Effector memory CD8-positive, alpha-beta T cell (primary cell): ENCODE data around the gene SYDE1.
"Not testable (repeated sequence)": the region's sequence is repeated elsewhere in the genome, so short reads cannot be mapped to it uniquely, and the experiment has no call there.

Source experiments
- ATAC-seq: fragments of 150-1000 bp; cut with Tn5 transposase; replicated peaks from 2 replicates; pipeline ENCODE4 v1.10.0; 2021; ENCODE audit warnings: mild to moderate bottlenecking, moderate library complexity
- DNase-seq, 3 experiments: peaks; one replicate each; pipeline ENCODE4 v3.0.0; 2021
- H3K27ac Mint-ChIP-seq, 2 donors: one replicate each; pipeline ENCODE4 v1.8.0; 2022; ENCODE audit warnings: mild to moderate bottlenecking in 2 of 2, mixed read lengths in 2 of 2, moderate library complexity in 2 of 2
- H3K27me3 Mint-ChIP-seq, 2 donors: one replicate each; pipeline ENCODE4 v1.8.0; 2022; ENCODE audit warnings: mixed read lengths in 2 of 2
- H3K36me3 Mint-ChIP-seq: one replicate; pipeline ENCODE4 v1.8.0; 2022; ENCODE audit warnings: mild to moderate bottlenecking, moderate library complexity, mixed read lengths; ENCODE audit not compliant: insufficient read depth
- H3K4me1 Mint-ChIP-seq, 2 donors: one replicate each; pipeline ENCODE4 v1.8.0; 2022; ENCODE audit warnings: low read depth in 2 of 2, mixed read lengths in 2 of 2
- H3K4me3 Mint-ChIP-seq, 2 donors: one replicate each; pipeline ENCODE4 v1.8.0; 2022; ENCODE audit warnings: mild to moderate bottlenecking in 2 of 2, mixed read lengths in 2 of 2, moderate library complexity in 2 of 2
- H3K9me3 Mint-ChIP-seq, 2 donors: one replicate each; pipeline ENCODE4 v1.8.0; 2022; ENCODE audit warnings: mixed read lengths in 2 of 2

The SYDE1 gene

DNA sequence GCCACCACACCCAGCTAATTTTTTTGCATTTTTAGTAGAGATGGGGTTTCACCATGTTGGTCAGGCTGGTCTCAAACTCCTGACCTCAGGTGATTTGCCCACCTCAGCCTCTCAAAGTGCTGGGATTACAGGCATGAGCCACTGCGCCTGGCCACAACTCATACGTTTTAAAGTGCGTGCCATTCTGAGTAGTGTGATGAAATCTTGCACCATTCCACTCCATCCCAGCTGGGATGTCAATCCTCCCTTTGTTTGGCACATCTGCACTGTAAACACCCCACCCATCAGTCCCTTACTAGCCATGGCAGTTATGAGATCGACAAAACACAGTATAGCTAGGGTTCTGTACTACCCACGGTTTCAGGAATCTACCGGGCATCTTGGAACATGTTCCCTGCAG lies 9.2 kb upstream of the SYDE1 start:
- not testable (repeated sequence) for H3K36me3 Mint-ChIP-seq, DNase-seq, H3K27ac Mint-ChIP-seq, ATAC-seq, H3K4me1 Mint-ChIP-seq, H3K4me3 Mint-ChIP-seq, H3K9me3 Mint-ChIP-seq
- H3K27me3 Mint-ChIP-seq = peaks cover 17 to 25% of the 10 kb centered on the region in 2 donors

DNA sequence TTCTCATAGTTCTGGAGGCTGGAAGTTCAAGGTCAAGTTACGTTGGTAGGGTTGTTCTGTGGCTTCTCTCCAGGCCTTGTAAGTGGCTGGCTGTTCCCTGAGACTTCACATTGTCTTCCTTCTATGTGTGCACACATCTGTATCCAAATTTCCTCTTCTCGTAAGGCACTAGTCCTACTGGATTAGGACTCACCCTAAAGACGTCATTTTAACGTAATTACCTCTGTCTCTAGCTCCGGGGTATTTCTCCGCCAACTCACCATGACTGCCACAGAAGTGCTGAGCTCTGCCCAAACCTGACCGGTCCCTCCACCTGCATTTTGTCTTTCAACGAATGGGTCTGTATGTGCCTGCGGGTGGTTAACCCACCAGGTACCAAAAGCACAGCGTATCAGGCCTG lies 8.7 kb upstream of the SYDE1 start:
- Mint-ChIP-seq H3K27ac (no peak overlapping the region), H3K4me3 (no peak overlapping the region), H3K4me1 (no peaks in the 10 kb centered on the region), H3K36me3 (no peaks in the 10 kb centered on the region), H3K27me3 (peaks cover 17 to 27% of the 10 kb centered on the region in 2 donors), H3K9me3 (peaks cover 2 to 4% of the 10 kb centered on the region in 2 donors)
- DNase-seq (no peak), ATAC-seq (no peak)

DNA sequence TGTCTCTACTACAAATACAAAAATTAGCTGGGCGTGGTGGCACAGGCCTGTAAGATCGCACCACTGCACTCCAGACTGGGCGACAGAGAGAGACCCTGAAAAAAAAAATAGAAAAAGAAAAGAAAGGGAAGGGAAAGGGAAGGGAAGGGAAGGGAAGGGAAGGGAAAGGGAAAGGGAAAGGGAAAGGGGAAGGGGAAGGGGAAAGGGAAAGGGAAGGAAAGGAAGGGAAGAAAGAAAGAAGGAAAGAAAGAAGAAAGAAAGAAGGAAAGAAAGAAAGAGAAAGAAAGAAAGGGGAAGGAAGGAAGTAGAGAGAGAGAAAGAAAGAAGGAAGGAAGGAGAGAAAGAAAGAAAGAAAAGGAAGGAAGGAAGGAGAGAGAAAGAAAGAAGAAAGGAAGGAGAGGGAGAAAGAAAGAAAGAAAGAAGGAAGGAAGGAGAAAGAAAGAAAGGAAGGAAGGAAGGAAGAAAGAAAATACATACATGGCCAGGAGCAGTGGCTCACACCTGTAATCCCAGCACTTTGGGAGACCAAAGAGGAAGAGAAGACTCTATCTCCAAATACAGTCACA lies 8.1 kb upstream of the SYDE1 start:
- peaks cover 5 to 10% of the 10 kb centered on the region in 2 donors for H3K9me3 Mint-ChIP-seq
- H3K27me3 Mint-ChIP-seq = peaks cover 17 to 33% of the 10 kb centered on the region in 2 donors
- no peak for ATAC-seq

DNA sequence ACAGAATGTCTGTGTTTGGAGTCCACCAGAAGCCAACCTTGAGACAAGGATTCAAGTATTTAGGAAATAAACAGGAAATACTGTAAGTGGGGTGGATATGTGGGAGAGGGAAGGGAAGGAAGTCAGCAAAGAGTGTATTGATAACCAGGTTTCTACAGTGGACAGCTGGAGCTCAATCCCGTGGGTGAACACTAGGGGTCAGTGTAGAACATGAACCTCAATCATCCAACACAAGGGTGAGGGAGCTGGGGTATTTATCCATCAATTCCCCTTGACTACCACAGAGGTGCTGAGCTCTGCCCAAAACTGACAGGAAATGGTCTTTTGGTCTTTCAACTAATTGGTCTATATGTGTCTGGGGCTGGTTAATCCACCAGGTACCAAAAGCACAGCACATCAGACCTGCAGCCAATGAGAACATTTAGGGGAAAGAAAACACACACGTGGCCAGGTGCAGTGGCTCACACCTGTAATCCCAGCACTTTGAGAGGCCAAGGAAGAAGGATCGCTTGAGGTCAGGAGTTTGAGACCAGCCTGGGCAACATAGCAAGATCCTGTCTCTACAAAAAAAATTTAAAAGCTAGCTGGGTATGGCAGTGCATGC lies 5.6 kb upstream of the SYDE1 start:
- H3K9me3 Mint-ChIP-seq = peaks cover 10 to 17% of the 10 kb centered on the region in 2 donors
- DNase-seq (peak; percentile 33 to 43 (median 36)), ATAC-seq (peak; percentile 53)
- peaks cover 20 to 44% of the 10 kb centered on the region in 2 donors for H3K27me3 Mint-ChIP-seq
- H3K4me3 Mint-ChIP-seq = no peak overlapping the region
- H3K27ac Mint-ChIP-seq = no peak overlapping the region
- H3K4me1 Mint-ChIP-seq = peaks cover 0 to under 1% of the 10 kb centered on the region in 2 donors
- no peaks in the 10 kb centered on the region for H3K36me3 Mint-ChIP-seq

More for the DNA sequence above, 8.1 kb upstream of the SYDE1 start:
- Mint-ChIP-seq H3K4me3 (no peak overlapping the region), H3K27ac (no peak overlapping the region), H3K4me1 (no peaks in the 10 kb centered on the region), H3K36me3 (no peaks in the 10 kb centered on the region)
- DNase-seq = no peak

DNA sequence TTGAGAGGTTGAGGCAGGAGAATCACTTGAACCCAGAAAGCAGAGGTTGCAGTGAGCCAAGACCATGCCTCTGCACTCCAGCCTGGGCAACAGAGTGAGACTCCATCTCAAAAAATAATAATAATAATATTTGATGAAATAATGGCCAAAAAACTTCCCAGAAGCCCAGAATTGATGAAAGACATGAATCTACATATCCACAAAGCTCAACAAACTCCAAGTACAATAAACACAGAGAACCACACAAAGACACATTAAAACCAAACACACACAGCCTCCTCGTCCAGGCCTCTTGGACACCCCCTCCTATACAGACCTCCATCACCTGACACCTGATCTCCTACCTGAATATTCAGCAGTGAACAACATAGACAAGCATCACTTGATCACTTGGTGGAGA lies 3.2 kb upstream of the SYDE1 start:
- peaks cover 25 to 54% of the 10 kb centered on the region in 2 donors for H3K27me3 Mint-ChIP-seq
- DNase-seq (no peak), ATAC-seq (no peak)
- H3K4me1 Mint-ChIP-seq = peaks cover 3 to 4% of the 10 kb centered on the region in 2 donors
- no peak overlapping the region for H3K4me3 Mint-ChIP-seq
- H3K9me3 Mint-ChIP-seq = peaks cover 10 to 17% of the 10 kb centered on the region in 2 donors
- no peaks in the 10 kb centered on the region for H3K36me3 Mint-ChIP-seq
- no peak overlapping the region for H3K27ac Mint-ChIP-seq

DNA sequence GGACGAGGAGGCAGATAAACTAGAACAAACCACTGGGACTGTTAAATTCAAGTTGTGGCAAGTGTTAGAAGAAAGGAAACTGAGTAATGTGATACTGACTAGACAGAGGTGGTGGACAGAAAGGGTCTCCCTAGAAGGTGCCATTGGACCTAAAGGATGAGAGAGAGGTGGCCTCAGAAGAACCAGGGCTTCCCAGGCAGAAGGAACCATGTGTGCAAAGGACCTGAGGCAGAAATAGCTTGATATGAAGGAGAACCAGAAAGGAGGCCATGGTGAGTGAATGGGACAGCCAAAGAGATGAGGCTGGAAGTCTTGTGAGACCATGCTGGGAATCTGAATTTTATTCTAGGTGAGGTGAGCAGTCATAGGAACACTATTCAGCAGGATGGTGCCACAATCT lies 2.8 kb upstream of the SYDE1 start:
- peaks cover 10 to 17% of the 10 kb centered on the region in 2 donors for H3K9me3 Mint-ChIP-seq
- H3K36me3 Mint-ChIP-seq = no peaks in the 10 kb centered on the region
- H3K4me1 Mint-ChIP-seq = peaks cover 3 to 4% of the 10 kb centered on the region in 2 donors
- no peak overlapping the region for H3K4me3 Mint-ChIP-seq
- H3K27me3 Mint-ChIP-seq = peaks cover 25 to 58% of the 10 kb centered on the region in 2 donors
- H3K27ac Mint-ChIP-seq = no peak overlapping the region
- ATAC-seq = no peak
- DNase-seq = no peak

DNA sequence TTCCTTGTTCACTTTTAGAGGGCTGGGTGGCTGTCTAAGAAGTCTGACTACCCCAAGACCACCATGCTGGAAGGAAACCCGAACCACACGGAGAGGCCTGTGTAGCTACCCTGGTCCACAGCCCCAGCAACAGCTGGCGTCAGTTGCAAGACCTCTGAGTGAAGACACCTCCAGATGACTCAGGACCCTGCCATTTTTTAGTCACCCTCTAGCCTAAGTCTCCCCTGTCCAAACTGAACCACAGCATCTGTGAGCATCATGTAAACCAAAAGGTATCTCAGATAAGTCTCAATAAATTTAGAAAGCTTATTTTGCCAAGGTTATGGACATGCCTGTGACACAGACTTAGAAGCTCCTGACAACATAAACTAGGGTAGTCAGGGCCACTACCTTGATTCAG lies 2.2 kb upstream of the SYDE1 start:
- DNase-seq (no peak), ATAC-seq (no peak)
- Mint-ChIP-seq H3K27me3 (peaks cover 25 to 58% of the 10 kb centered on the region in 2 donors), H3K36me3 (no peaks in the 10 kb centered on the region), H3K4me1 (peaks cover 3 to 4% of the 10 kb centered on the region in 2 donors), H3K4me3 (no peak overlapping the region), H3K27ac (no peak overlapping the region), H3K9me3 (peaks cover 10 to 17% of the 10 kb centered on the region in 2 donors)

DNA sequence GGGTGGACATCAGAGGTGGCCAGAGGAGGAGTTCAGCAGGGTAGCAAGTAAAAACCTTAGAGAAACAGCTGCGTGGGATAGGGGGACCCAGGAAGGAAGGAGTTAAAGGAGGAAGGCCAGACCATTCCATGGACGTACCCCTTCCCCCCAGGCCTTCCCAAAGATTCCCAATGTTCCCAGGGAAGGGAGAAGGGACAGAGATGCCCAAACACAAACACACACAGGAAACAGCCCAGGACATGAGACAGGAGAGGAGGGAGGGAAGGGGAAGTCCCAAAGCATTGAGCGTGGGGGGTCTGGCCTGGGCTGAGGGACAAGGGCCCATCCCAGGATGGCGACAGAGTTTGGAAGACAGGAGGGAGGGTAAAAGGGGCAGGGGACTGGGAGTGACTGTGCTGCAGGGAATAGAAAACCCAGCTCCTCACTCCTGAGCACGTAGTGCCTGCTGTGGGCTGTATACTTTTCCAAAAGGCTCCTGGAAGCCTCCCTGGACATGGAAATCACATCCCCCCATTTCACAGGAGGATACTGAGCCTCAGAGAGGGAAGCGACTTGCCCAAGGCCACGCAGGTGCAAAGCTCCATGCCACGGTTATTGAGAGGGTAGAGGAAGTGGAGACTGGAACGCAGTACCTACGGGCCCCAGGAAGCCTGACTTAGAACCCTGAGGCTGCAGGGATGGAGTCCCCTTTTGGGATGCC lies 1.1 kb downstream of the SYDE1 start:
- no peaks in the 10 kb centered on the region for H3K36me3 Mint-ChIP-seq
- H3K27ac Mint-ChIP-seq = no peak overlapping the region
- H3K4me1 Mint-ChIP-seq = peaks cover 4 to 6% of the 10 kb centered on the region in 2 donors
- peaks cover 10 to 15% of the 10 kb centered on the region in 2 donors for H3K9me3 Mint-ChIP-seq
- H3K4me3 Mint-ChIP-seq = peak overlapping the region in 1 of 2 donors; percentile 34
- H3K27me3 Mint-ChIP-seq = peaks cover 25 to 58% of the 10 kb centered on the region in 2 donors
- DNase-seq = no peak
- ATAC-seq = no peak

DNA sequence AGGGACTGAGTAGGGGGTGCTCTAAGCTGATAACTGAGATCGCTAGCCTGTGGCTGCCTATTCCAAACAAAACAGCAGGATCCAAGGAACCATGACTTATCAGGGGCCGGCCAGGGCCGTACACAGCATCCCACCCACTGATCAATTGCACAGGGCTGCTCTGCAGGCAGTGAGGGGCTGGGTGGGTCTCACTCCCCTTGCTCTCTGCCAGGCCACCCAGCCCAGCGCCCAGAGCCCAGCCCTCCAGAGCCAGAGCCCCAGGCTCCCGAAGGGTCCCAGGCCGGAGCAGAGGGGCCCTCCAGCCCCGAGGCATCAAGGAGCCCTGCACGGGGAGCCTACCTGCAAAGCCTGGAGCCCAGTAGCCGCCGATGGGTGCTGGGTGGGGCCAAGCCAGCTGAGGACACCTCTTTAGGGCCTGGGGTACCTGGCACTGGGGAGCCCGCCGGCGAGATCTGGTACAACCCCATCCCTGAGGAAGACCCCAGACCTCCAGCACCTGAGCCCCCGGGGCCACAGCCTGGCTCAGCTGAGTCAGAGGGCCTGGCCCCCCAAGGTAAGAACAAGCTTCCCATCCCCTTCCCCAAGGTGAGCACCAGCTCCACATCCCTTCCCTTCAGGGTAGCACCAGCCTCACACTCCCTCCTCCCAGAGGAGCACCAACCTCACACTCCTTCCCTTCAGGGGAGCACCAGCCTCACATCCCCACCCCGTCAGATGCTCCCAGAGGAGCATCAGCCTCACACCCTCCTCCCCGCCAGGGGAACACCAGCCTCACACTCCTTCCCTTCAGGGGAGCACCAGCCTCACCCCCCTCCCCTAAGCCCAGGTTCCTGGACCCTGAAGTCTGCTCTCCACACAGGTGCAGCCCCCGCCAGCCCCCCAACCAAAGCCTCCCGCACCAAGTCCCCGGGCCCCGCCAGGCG lies 1.9 kb downstream of the SYDE1 start:
- ATAC-seq (no peak), DNase-seq (no peak)
- Mint-ChIP-seq H3K4me3 (no peak overlapping the region), H3K27me3 (peaks cover 25 to 50% of the 10 kb centered on the region in 2 donors), H3K4me1 (peaks cover 4 to 6% of the 10 kb centered on the region in 2 donors), H3K9me3 (peaks cover 5 to 7% of the 10 kb centered on the region in 2 donors), H3K36me3 (no peaks in the 10 kb centered on the region), H3K27ac (no peak overlapping the region)

DNA sequence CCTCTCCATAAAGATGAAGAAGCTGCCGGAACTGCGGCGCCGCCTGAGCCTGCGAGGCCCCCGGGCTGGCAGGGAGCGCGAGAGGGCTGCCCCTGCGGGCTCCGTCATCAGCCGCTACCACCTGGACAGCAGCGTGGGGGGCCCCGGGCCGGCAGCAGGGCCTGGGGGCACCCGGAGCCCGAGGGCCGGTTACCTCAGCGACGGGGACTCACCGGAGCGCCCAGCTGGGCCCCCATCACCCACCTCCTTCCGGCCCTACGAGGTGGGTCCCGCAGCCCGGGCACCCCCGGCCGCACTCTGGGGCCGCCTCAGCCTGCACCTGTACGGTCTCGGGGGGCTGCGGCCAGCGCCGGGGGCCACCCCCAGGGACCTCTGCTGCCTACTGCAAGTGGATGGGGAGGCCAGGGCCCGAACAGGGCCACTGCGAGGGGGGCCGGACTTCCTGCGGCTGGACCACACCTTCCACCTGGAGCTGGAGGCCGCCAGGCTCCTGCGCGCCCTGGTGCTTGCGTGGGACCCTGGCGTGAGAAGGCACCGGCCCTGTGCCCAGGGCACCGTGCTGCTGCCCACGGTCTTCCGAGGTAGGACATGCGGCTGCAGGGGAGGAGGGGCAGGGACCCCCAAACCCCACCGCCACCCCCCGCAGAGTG lies 2.7 kb downstream of the SYDE1 start:
- Mint-ChIP-seq H3K9me3 (peaks cover 0 to 1% of the 10 kb centered on the region in 2 donors), H3K27ac (no peak overlapping the region), H3K36me3 (no peaks in the 10 kb centered on the region), H3K4me1 (peaks cover 4 to 6% of the 10 kb centered on the region in 2 donors), H3K4me3 (no peak overlapping the region), H3K27me3 (peaks cover 25 to 42% of the 10 kb centered on the region in 2 donors)
- ATAC-seq (no peak), DNase-seq (no peak)

DNA sequence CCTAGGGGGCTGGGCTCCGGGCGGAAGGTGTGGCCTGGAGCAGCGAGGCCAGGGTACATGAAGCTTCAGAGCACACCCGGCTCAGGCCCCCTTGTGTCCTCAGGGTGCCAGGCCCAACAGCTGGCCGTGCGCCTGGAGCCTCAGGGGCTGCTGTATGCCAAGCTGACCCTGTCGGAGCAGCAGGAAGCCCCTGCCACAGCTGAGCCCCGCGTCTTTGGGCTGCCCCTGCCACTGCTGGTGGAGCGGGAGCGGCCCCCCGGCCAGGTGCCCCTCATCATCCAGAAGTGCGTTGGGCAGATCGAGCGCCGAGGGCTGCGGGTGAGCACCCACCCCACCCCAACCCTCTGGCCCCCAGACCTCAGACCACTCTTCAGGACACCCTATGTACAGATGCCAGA lies 3.2 kb downstream of the SYDE1 start:
- DNase-seq (no peak), ATAC-seq (no peak)
- Mint-ChIP-seq H3K9me3 (no peaks in the 10 kb centered on the region), H3K27me3 (peaks cover 25 to 38% of the 10 kb centered on the region in 2 donors), H3K4me1 (peaks cover 4 to 6% of the 10 kb centered on the region in 2 donors), H3K36me3 (peaks cover under 1% of the 10 kb centered on the region), H3K4me3 (no peak overlapping the region), H3K27ac (no peak overlapping the region)

DNA sequence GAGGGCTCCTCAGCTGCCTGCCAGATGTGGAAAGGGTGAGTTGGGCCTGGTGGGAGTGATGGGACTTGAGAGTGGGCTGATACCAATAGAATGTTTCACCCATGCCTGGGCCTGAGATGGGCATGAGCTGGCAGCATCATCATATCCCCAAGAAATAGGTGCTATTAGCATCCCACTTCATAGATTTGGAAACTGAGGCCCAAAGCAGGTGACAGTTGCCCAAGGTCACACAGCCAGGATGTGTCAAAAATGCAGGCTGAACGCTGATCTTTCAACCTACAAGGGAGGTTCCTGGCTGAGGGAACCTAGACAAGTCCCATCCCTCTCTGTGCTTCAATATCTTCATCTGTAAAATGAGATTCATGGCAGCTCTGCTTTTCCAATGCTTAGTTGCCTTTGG lies 4.6 kb downstream of the SYDE1 start:
- peaks cover 13 to 24% of the 10 kb centered on the region in 2 donors for H3K27me3 Mint-ChIP-seq
- H3K4me1 Mint-ChIP-seq = peaks cover 1 to 6% of the 10 kb centered on the region in 2 donors
- peaks cover 6% of the 10 kb centered on the region for H3K36me3 Mint-ChIP-seq
- DNase-seq (no peak), ATAC-seq (no peak)
- no peaks in the 10 kb centered on the region for H3K9me3 Mint-ChIP-seq
- no peak overlapping the region for H3K4me3 Mint-ChIP-seq
- H3K27ac Mint-ChIP-seq = no peak overlapping the region

DNA sequence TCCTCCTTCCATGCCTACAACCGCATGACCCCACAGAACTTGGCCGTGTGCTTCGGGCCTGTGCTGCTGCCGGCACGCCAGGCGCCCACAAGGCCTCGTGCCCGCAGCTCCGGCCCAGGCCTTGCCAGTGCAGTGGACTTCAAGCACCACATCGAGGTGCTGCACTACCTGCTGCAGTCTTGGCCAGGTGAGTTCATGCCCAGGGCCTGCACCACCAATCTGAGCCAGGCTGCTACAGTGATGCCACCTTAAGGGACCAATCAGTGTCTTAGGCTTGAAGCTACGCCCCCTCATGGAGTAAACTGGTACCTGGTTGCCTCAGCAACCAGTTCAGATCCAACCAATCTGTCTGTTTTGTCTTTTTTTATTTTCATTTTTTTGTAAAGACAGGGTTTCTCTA lies 5.2 kb downstream of the SYDE1 start:
- Mint-ChIP-seq H3K9me3 (no peaks in the 10 kb centered on the region), H3K4me1 (peaks cover 0 to 6% of the 10 kb centered on the region in 2 donors), H3K36me3 (peaks cover 7% of the 10 kb centered on the region), H3K4me3 (no peak overlapping the region), H3K27me3 (peaks cover 11 to 19% of the 10 kb centered on the region in 2 donors), H3K27ac (peak overlapping the region in 1 of 2 donors; percentile 72)
- ATAC-seq = no peak
- no peak for DNase-seq
